ENCODE data around the gene PRRG2. TPM values are rescaled to one million over a fixed set of nuclear protein-coding genes. Genes with fewer than 3 reads are reported as not detected.

PRRG2 gene
- total RNA-seq, 2 experiments from 2014 or later = 1.5 TPM

DNA sequence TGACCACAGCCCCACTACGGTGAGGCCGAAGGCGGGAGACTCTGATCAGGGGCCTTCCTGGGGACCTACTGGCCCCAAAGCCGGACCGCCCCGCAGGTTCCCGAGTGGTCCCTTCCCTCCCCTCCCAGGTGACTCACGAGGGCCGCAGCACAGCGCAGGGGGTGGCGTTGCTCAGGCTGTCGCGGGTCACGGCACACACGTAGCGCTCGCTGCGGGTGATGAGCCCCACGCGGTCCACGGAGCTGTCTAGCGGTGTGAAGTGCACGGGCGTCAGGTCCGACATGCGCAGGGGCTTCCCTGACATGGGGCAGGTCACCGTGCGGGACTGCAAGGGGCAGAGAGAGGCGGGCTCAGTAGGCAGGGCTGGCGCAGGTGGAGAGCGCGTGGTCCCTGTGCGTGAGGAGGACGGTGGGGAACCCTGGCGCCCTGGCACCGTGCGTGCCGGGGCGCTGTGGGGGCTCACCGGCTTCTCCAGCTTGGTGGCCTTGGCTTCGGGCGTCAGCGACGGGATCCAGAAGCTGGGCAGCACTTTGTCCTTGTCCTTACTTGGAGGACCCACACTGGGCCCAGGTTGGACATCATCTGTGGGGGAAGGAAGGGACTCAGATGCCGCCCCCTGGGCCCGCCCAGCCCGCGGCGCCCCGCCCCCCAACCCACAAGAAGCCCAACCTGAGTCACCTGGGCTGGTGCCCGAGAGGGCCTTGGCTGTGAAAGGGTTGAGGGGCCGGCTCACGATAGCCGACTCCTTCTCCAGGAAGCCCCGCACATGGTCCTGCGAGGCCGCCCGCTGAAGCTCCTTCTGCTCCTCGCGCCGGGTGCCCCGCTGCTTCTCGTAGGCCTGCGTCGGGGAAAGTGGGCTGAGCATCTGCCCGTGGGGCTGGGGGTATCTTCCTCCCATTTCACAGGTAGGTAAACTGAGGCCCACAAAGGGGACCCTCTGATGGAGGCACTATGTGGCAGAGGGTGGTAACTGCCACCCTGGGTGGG, 24.4 kb upstream of the PRRG2 start:
- CTCF ChIA-PET = interaction anchor here (1.1 to 5.9 kb wide), 3 partner anchors 9 to 50 kb away, joined by 3 to 65 read pairs (median 9); no protein-coding TSS in a partner anchor
- Mint-ChIP-seq H3K9me3 (no peaks in the 10 kb centered on the region), H3K27ac (peak overlapping the region; percentile 91), H3K27me3 (no peaks in the 10 kb centered on the region), H3K4me3 (peak overlapping the region; percentile 70), H3K4me1 (ENCODE audit: low read depth) (peaks cover 81% of the 10 kb centered on the region), H3K36me3 (ENCODE audit: low read depth) (peaks cover 64% of the 10 kb centered on the region)
- TF ChIP-seq, protein P1, sequence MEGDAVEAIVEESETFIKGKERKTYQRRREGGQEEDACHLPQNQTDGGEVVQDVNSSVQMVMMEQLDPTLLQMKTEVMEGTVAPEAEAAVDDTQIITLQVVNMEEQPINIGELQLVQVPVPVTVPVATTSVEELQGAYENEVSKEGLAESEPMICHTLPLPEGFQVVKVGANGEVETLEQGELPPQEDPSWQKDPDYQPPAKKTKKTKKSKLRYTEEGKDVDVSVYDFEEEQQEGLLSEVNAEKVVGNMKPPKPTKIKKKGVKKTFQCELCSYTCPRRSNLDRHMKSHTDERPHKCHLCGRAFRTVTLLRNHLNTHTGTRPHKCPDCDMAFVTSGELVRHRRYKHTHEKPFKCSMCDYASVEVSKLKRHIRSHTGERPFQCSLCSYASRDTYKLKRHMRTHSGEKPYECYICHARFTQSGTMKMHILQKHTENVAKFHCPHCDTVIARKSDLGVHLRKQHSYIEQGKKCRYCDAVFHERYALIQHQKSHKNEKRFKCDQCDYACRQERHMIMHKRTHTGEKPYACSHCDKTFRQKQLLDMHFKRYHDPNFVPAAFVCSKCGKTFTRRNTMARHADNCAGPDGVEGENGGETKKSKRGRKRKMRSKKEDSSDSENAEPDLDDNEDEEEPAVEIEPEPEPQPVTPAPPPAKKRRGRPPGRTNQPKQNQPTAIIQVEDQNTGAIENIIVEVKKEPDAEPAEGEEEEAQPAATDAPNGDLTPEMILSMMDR (IDR thresholded peaks at IDR 0.05) = no peak
- DNase-seq = peak; percentile 71
- peak; percentile 10 for ATAC-seq
- intact Hi-C loops (cut with micrococcal nuclease) = no loop called here
- POLR2A ChIA-PET = interaction anchor here (0.7 to 5.4 kb wide), 10 partner anchors 9 to 263 kb away, joined by 3 to 32 read pairs (median 3); partner anchors contain the start of genes NOSIP, PRR12 and PRRG2

DNA sequence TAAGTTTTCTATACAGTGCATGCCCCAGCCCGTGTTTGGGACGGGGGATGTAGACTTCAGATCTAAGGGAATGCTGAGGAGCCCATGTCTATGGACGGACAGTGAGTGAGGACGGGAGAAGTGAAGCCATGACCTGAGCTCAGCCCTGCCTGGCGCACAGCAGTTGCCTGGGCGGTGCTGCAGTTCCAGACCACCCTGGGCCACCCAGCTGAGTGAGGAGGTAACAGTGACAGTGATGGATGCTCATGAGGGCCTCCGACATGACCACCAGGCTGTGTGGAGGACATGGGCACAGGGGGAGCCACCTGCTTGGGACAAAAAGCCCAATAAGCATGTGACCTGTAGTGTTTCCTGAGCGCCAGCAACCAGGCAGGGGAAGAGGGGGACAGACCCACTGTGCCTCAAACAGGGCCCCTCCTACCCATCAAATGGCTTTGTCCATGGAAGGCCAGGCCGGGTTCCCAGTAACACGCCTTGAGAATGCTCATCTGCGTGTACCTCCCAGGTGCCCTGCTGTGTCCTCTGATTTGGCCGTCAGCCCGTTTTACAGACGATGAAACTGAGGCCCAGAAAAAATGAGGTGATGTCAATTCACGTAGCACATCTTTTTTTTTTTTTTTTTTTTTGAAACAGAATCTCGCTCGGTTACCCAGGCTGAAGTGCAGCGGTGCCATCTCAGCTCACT, 23.3 kb upstream of the PRRG2 start:
- H3K27me3 Mint-ChIP-seq = no peaks in the 10 kb centered on the region
- TF ChIP-seq, protein P1 (IDR thresholded peaks at IDR 0.05) = no peak
- H3K9me3 Mint-ChIP-seq = no peaks in the 10 kb centered on the region
- ChIA-PET CTCF (interaction anchor here (1.4 to 5.9 kb wide), 5 partner anchors 7 to 53 kb away, joined by 4 to 65 read pairs (median 38); no protein-coding TSS in a partner anchor), POLR2A (interaction anchor here (0.9 to 5.4 kb wide), 8 partner anchors 10 to 84 kb away, joined by 3 to 33 read pairs (median 4); partner anchors contain the start of genes NOSIP, PRR12, PRRG2 and RPL13A)
- H3K4me1 Mint-ChIP-seq (ENCODE audit: low read depth) = peaks cover 83% of the 10 kb centered on the region
- ATAC-seq (no peak), DNase-seq (no peak)
- H3K36me3 Mint-ChIP-seq (ENCODE audit: low read depth) = peaks cover 61% of the 10 kb centered on the region
- peak overlapping the region; percentile 70 for H3K4me3 Mint-ChIP-seq
- peak overlapping the region; percentile 91 for H3K27ac Mint-ChIP-seq
- intact Hi-C loops (cut with micrococcal nuclease) = no loop called here

DNA sequence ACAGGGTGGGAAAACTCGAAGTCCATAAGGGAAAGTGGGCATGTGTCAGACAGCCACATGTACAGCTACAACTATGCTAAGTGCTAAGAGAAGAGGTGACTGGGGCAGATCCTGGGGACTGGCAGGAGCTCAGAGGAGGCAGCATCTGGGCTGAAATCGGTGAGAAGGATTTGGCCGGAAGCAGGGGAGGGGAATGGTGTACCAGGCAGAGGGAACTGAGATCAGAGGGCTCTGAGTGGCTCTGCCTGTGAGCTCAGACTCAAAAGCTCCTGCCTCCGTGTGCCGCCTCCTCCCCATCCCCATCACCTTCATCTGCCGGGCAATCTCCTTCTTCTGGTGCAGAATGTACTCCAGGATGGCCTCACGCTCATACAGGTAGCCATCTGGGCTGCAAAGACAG, 22.5 kb upstream of the PRRG2 start:
- ChIA-PET POLR2A (interaction anchor here (0.9 to 5.4 kb wide), 8 partner anchors 9 to 118 kb away, joined by 3 to 33 read pairs (median 4); partner anchors contain the start of genes NOSIP, PRMT1, PRR12 and PRRG2), CTCF (interaction anchor here (0.7 to 5.9 kb wide), 6 partner anchors 8 to 120 kb away, joined by 3 to 65 read pairs (median 21); no protein-coding TSS in a partner anchor)
- Mint-ChIP-seq H3K27ac (peak overlapping the region; percentile 91), H3K36me3 (ENCODE audit: low read depth) (peaks cover 62% of the 10 kb centered on the region), H3K27me3 (no peaks in the 10 kb centered on the region), H3K9me3 (no peaks in the 10 kb centered on the region), H3K4me3 (peak overlapping the region; percentile 80), H3K4me1 (ENCODE audit: low read depth) (peaks cover 81% of the 10 kb centered on the region)
- intact Hi-C loops (cut with micrococcal nuclease) = no loop called here
- ATAC-seq (no peak), DNase-seq (peak; percentile 47)
- TF ChIP-seq, protein P1 (IDR thresholded peaks at IDR 0.05) = no peak

DNA sequence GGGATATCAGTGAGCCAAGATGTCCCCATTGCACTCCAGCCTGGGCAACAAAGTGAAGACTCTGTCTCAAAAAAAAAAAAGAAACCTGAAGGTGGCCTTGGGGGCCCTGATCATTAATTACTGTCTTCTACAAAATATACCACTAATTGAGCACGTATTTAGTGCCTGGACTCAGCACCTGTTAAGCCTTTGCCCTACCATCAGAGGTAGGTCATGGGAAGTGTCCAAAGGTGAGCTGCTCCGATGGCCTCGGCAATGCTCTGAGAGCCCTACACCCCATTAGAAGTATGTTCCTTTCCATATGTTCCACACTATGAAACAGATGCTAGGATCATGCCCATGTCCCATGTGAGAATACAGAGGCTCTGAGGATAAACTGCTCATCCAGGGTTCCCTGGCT, 21.7 kb upstream of the PRRG2 start:
- TF ChIP-seq, protein P1 (IDR thresholded peaks at IDR 0.05) = no peak
- no peaks in the 10 kb centered on the region for H3K27me3 Mint-ChIP-seq
- ChIA-PET CTCF (interaction anchor here (0.7 to 5.9 kb wide), 5 partner anchors 9 to 119 kb away, joined by 3 to 65 read pairs (median 38); no protein-coding TSS in a partner anchor), POLR2A (interaction anchor here (0.7 to 5.4 kb wide), 9 partner anchors 8 to 117 kb away, joined by 3 to 33 read pairs (median 5); partner anchors contain the start of genes NOSIP, PRMT1, PRR12 and PRRG2)
- peaks cover 61% of the 10 kb centered on the region for H3K36me3 Mint-ChIP-seq (ENCODE audit: low read depth)
- peak overlapping the region; percentile 91 for H3K27ac Mint-ChIP-seq
- intact Hi-C loops (cut with micrococcal nuclease) = no loop called here
- H3K4me3 Mint-ChIP-seq = peak overlapping the region; percentile 80
- H3K9me3 Mint-ChIP-seq = no peaks in the 10 kb centered on the region
- ATAC-seq (no peak), DNase-seq (no peak)
- H3K4me1 Mint-ChIP-seq (ENCODE audit: low read depth) = peaks cover 80% of the 10 kb centered on the region

Measured in activated CD8-positive, alpha-beta T cell treated with anti-CD3 and anti-CD28 coated beads for 36 hours (primary cell).